ENCODE measurements around the gene PTGER1. TPM values are rescaled to one million over a fixed set of nuclear protein-coding genes. Genes with fewer than 3 reads are reported as not detected.

Gene PTGER1
- total RNA-seq, 2 experiments from 2014 or later = not detected

DNA sequence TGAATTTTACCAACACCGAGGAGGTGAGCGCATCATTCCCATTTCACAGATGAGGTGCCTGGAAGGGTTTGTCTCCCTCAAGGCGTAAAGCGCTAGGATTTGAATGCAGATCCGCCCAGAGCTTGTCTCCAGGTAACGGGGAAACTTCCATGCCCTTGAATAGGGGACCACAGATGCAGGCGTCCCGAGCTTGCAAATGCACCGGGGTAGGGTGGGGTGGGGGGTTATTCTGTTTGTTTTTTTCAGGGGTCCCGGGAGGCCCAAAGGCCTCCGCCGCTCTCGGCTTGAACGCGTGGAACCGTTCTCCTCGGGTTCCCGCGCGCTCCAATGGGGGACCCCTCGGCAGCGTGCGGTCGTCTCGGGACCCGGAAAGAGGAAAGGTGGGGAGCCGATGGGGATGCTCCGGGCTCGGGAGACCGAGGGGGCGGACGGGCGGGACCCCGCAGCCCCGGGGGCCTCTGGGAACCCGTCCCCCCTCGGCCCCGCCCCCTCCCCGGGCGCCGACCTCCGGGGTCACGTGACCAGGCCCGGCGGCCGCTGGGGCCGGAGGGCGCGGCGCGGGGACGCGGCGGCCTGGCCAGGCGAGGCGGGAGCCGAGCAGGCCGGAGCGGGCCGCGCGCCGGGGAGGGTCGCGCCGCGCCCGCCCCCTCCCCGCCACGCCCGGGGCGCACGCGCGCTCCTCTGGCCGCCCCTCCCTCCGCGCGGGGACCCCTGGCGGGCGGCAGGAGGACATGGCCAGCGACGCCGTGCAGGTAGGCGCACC lies 42.2 kb downstream of the PTGER1 start, which contains the start of gene PKN1:
TSS of gene PKN1 (plus strand) at position 516 of the 763 bp plus-strand sequence. CDS start at position 732, 216 bp downstream.
- peak; percentile 33 for DNase-seq
- H3K36me3 Mint-ChIP-seq (ENCODE audit: low read depth) = peaks cover 5% of the 10 kb centered on the region
- no peaks in the 10 kb centered on the region for H3K27me3 Mint-ChIP-seq (ENCODE audit: low read depth)
- H3K27ac Mint-ChIP-seq = peak within 1 kb of the TSS; percentile 79
- H3K4me3 Mint-ChIP-seq = peak within 1 kb of the TSS; percentile 78
- intact Hi-C loops (cut with micrococcal nuclease) = loop anchor here (1.0 to 2.0 kb wide), 3 partner anchors 14 to 53 kb away; partner anchors contain the start of gene DDX39A
- peaks cover 37% of the 10 kb centered on the region for H3K4me1 Mint-ChIP-seq (ENCODE audit: low read depth)
- CTCF ChIA-PET = interaction anchor here (1.0 to 5.1 kb wide), 12 partner anchors 8 to 71 kb away, joined by 3 to 55 read pairs (median 4); partner anchors contain the start of gene DDX39A
- H3K9me3 Mint-ChIP-seq = no peaks in the 10 kb centered on the region

GRCh38 chr19:14430712-14431111 lies 44.4 kb downstream of the PTGER1 start:
- peaks cover 29% of the 10 kb centered on the region for H3K4me1 Mint-ChIP-seq (ENCODE audit: low read depth)

GRCh38 chr19:14428882-14429416 lies 46.2 kb downstream of the PTGER1 start:
- Mint-ChIP-seq H3K27me3 (ENCODE audit: low read depth) (no peaks in the 10 kb centered on the region), H3K9me3 (no peaks in the 10 kb centered on the region), H3K36me3 (ENCODE audit: low read depth) (no peaks in the 10 kb centered on the region), H3K4me3 (no peak overlapping the region), H3K27ac (no peak overlapping the region), H3K4me1 (ENCODE audit: low read depth) (peaks cover 15% of the 10 kb centered on the region)
- no peak for DNase-seq
- intact Hi-C loops (cut with micrococcal nuclease) = no loop called here
- CTCF ChIA-PET = interaction anchor here (0.6 to 5.1 kb wide), 5 partner anchors 9 to 80 kb away, joined by 3 to 55 read pairs (median 5); no protein-coding TSS in a partner anchor

More at GRCh38 chr19:14430712-14431111, 44.4 kb downstream of the PTGER1 start:
- Mint-ChIP-seq H3K9me3 (no peaks in the 10 kb centered on the region), H3K36me3 (ENCODE audit: low read depth) (peaks cover 5% of the 10 kb centered on the region), H3K27me3 (ENCODE audit: low read depth) (no peaks in the 10 kb centered on the region), H3K27ac (peak overlapping the region; percentile 21), H3K4me3 (no peak overlapping the region)
- CTCF ChIA-PET = interaction anchor here (0.8 to 5.1 kb wide), 7 partner anchors 35 to 293 kb away, joined by 3 to 55 read pairs (median 6); no protein-coding TSS in a partner anchor
- no peak for DNase-seq
- intact Hi-C loops (cut with micrococcal nuclease) = no loop called here

DNA sequence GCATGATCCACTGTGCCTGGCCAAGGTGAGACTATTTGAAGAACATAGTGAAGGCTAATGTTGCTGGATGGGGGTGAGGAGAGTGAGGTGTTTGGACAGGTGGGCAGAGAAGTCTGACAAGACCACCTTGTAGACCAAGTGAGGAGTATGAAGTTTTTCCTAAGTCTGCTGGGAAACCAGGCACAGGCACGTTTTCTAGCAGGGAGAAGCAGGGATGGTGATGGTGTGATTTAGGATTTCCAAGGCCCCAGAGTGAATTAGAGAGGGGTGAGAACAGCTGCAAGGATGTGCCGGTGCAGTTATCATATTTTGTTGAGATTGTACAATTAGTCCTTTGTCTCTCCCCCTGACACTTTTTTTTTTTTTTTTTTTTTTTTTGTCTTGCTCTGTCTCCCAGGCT lies 47.7 kb downstream of the PTGER1 start:
- CTCF ChIA-PET = interaction anchor here (1.2 kb wide), 1 partner anchor 57 kb away, joined by 3 read pairs; no protein-coding TSS in a partner anchor
- H3K36me3 Mint-ChIP-seq (ENCODE audit: low read depth) = no peaks in the 10 kb centered on the region
- H3K9me3 Mint-ChIP-seq = no peaks in the 10 kb centered on the region
- no peak overlapping the region for H3K27ac Mint-ChIP-seq
- peaks cover 13% of the 10 kb centered on the region for H3K4me1 Mint-ChIP-seq (ENCODE audit: low read depth)
- DNase-seq = no peak
- no peak overlapping the region for H3K4me3 Mint-ChIP-seq
- no peaks in the 10 kb centered on the region for H3K27me3 Mint-ChIP-seq (ENCODE audit: low read depth)
- intact Hi-C loops (cut with micrococcal nuclease) = no loop called here

DNA sequence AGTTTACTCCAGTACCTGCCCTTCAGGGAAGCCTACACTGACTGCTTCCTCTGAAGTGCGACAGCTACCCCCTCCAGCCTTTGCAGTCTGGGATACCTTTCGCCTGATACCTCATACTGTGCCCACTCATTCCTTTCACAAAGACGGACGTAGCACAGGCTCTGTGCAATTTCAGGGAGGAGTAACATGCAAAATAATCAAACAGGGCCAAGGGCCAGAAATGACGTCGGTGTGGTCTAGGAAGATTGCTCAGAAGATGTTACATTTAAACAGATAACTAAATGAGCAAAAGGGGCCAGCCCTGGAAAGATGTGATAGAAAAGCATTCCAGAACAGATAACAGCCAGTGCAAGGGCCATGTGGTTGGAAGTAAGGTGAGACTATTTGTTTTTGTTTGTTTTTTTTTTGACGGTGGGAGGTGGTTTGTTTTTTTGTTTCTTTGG lies 49.4 kb downstream of the PTGER1 start:
- DNase-seq = no peak
- intact Hi-C loops (cut with micrococcal nuclease) = no loop called here
- CTCF ChIA-PET = no interaction called here
- Mint-ChIP-seq H3K4me3 (no peak overlapping the region), H3K27ac (no peak overlapping the region), H3K9me3 (no peaks in the 10 kb centered on the region), H3K4me1 (ENCODE audit: low read depth) (peaks cover 2% of the 10 kb centered on the region), H3K27me3 (ENCODE audit: low read depth) (no peaks in the 10 kb centered on the region), H3K36me3 (ENCODE audit: low read depth) (no peaks in the 10 kb centered on the region)

Other genes starting within 250 kb of the PTGER1 start
- 100 to 1,000 TPM; 173 to 187 TPM for gene ADGRE5, start 93.9 kb downstream of the PTGER1 start, total RNA-seq
- 100 to 1,000 TPM; 219 to 227 TPM for gene DDX39A, start 56.0 kb downstream of the PTGER1 start, total RNA-seq
- gene PKN1, start 42.0 kb downstream of the PTGER1 start, total RNA-seq = 100 to 1,000 TPM; 159 to 164 TPM
- 10 to 100 TPM; 15.4 to 16.5 TPM for gene GIPC1, start 20.8 kb upstream of the PTGER1 start, total RNA-seq
- 10 to 100 TPM; 48.1 to 49.5 TPM for gene DNAJB1, start 43.0 kb upstream of the PTGER1 start, total RNA-seq
- 100 to 1,000 TPM; 102 to 105 TPM for gene TECR, start 54.2 kb upstream of the PTGER1 start, total RNA-seq
- gene NDUFB7, start 96.7 kb upstream of the PTGER1 start, total RNA-seq = 100 to 1,000 TPM; 117 to 123 TPM
- under 1 TPM; 0.15 to 0.26 TPM for gene CLEC17A, start 107.7 kb upstream of the PTGER1 start, total RNA-seq
- gene ADGRE3, start 199.5 kb upstream of the PTGER1 start, total RNA-seq = not detected
- gene ZNF333, start 214.7 kb upstream of the PTGER1 start, total RNA-seq = 10 to 100 TPM; 28.6 to 31.7 TPM